CD1c-positive myeloid dendritic cell (primary cell): ENCODE results near the gene KNCN.
A peak's percentile ranks its signal among the peaks of the same experiment; 100 is the strongest.

Experiments
- DNase-seq: peaks from one replicate; pipeline ENCODE4 v3.0.0-alpha.2; 2016; ENCODE audit errors: extremely low spot score

KNCN gene

DNA sequence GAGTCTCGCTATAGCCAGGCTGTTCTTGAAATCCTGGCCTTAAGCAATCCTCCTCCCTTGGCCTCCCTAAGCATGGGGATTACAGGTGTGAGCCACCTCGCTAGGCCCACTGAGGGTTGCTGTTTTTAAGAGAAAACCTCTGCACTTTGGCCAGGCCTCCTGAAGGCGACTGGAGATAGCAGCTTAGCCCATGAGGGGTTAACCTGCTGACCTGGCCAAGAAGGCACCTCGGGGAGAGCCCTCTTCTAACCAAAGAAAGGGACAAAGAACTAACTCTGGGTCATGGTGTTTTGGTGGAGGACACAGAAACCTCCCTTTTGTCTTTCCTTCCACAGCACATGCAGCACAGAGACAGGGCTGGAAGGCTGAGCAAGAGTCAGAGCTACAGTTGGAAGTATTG lies 17.7 kb upstream of the KNCN start:
- DNase-seq: no peak

DNA sequence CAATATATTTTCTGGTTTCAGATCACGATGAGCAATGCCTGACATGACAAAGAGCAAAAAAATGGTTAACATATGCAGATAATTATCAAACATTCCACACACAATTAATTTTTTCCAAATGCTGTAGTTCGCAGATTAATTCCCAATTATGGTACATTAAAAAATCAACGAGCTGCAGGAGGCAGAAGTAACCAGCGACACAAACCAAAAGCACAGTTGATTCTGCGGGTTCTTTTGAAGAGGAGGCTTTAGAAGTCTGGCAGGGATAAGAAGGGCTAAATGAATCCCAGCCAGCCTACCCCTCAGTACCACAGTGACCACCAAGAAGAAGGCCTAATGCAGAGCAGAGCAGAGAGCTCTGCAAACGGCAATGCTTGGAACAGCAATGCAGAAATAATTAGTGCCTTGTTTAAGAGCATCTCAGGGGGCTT lies 17.0 kb upstream of the KNCN start:
- DNase-seq: no peak

- DNase-seq: no peak
These were observed 11.9 kb upstream of the KNCN start for GRCh38 chr1:46563341-46563740.

GRCh38 chr1:46562498-46562897 lies 11.1 kb upstream of the KNCN start:
- no peak for DNase-seq

DNA sequence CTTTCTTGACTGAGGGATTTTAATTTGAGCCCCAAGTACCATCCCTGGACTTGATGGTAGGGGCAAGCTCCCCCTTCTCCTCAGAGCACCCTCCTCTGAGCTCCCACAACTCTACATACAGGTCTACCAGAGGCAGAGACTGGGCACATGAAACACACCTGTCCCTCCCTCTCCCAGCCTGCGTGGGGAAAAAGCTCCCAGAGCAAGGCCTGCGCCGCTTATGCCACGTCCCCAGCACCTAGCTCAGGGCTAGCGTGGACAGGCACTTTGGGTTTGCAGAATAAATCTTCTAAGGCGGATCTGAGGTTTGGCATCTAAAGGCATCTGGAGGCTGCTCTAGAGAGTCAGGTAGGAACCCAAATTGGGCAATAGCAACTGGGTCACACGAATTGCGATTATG lies 7.5 kb upstream of the KNCN start:
- DNase-seq: no peak

DNA sequence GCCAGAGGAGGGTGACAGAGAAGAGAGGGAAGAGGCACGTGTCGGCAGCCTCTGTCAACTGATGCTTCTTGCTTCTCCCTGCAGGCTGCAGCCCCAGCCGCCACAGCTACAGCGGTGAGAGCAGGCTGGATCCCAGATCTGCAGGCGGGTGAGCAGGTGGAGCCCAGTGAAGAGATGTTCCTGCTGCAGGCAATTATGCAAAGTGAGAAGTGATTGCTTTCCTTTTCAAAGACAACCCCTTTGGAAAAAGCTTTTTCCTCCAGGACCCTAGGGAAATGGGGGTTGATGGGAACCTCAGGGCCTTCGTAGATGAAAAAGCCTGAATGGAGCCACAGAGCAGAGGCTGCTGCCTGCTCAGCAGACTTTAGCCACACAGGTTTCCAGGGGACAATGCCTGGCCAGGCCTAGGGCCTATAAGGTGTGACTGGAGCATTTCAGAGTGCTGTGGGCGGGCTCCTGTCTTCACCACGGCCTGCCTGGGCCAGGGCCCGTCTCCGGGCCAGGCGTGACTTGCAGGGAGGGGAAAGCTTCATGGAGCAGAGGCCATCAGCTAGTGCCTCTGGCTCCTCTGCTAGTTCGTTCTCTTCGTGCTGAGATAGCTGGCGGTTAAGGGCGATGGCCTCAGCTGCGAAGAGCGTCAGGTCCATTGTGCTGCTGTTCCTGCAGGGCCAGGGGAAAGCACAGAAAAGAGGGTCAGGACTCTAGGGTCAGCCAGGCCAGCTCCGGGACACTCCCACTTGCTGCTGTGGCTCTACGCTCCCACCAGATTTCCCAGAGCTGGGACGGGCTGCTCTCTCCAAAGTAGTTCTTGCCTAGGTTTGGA lies 6.9 kb upstream of the KNCN start:
- no peak for DNase-seq

GRCh38 chr1:46557403-46557802 lies 6.0 kb upstream of the KNCN start:
- peak; percentile 28 for DNase-seq

DNA sequence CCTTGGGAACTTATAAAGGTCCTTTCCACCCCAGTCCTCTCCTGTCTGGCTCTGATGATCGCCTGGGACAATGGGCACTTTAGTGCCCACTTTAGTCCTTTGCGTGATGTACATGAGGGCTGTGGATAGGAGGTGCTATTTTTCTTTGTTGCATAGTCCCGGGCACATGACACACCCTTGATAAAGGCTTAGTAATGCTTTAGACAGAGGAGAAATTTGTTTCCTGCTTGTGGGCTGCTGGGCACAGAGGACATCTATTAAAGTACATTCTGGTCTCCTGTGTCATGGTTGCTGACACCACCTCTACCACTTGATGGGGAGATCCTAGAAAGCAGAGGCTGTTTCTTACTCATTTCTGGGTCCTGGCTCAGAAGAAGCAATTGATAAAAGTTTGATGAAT lies 5.4 kb upstream of the KNCN start:
- DNase-seq: no peak

GRCh38 chr1:46555826-46556619 lies 4.6 kb upstream of the KNCN start:
- DNase-seq: no peak

DNA sequence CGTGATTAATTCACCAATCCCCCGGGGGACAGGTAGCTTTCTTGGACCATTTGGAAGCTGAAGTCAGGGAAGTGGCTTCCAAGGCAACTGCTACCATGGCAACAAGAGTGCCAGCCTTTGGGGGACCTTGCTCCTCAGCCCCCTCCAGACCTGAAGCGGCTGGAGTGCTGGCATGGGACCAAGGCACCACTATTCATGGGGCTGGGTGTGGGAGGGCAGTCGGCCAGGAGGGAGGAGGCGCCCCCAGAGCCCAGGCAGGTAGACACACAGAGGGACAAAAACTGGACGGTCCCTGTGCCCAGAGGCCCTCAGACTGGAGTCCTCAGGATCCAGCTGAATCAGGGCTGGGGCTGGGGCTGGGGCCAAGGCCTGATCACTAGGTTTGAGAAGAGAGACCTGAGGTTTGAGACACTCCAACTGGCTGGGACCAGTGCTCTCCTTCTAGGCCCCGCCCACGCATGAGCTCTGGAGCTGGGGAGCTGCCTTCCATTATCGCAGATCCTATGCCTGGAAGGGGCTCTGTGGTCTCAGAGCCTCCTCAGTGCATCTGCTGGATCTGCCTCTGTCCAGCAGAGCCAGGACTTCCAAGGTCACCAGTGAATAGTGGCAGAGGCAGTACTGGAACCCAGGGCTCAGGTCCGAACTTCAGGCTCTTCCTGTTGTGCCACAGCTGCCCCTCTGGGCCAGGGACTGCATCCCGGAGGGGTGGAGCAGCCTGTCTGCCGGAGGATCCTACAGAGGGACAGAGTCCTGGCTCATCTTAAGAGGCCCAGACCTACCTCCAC lies 3.3 kb upstream of the KNCN start:
- DNase-seq: no peak

GRCh38 chr1:46554236-46554596 lies 2.8 kb upstream of the KNCN start:
- DNase-seq: no peak

DNA sequence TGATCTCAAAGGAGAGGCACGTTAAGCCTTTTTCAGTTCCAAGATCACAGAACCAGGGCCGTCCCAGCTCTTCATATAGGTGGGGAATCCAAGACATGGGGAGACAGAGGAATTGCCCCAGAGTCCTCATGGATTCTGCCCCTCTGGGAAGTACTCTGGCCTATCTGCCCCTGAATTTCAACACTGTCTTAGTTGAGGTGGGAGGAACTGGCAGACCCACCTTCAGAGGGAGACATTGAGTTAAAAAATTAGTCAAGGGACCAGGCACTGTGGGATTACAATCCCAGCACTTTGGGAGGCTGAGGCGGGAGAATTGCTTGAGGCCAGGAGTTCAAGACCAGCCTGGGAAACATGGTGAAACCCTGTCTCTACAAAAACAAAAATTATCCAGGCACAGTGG lies 2.1 kb upstream of the KNCN start:
- DNase-seq: no peak

DNA sequence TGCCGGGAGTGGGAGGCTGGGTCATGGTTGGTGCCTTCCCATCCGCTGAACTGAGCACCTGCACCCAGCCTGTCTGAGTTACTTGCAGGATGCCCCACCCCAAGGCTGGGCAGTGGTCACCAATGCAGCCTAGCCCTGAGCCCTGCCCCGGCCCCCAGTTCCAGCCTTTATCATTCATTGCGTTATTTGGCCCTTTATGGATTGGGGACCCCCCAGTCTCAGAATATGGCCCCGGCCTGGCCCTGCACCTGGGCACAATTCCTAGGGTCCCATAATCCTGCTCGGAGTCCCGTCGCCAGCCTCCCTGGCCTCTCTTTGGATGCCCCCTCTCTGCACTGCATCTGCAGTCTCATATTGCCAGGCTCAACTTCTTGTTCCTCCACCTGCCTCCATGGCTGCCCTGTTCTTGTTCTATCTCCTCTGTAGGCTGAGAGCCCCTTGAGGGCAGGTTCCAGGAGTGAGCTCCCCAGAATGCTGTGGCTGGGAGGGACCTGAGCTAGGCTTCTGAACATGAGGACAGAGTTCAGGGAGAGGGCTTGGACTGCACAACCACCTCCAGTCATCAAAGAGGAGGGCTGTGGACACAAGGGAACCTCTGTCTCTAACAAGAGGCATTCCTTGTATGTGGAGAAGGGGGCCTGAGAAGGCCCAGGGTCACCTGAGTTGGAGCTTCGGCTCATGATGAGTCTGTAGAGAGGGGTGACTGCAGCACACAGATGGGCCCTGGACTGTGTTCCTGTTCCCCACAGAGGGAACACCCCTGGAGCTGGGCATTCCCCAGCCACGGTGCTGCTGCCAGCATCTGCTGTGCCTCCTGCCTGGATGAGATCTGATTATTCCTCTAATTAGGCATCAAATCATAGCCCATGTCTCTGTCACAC lies 1.1 kb upstream of the KNCN start:
- DNase-seq: no peak

DNA sequence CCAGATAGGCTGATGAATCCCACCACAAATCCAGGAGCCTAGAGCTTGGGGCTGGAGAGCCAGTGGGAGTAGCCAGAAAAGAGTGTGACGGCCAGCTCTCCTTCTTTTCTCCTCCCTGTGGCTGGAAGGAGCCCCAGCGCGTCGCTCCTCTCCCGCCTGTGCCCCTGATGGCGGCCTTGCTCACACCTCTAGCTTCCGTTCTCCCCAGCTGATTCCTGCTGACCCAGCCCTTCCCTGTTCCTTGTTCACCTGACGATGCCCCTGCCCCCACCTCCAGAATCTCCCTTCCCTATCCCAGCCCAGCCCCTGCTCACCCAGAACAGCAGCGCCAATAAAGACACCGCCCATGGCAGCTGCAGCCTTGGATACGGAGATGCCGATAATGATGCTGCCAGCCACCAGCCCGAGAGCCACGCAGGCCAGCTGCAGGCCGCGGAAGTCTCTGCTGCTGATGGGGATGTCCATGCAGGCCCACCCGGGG lies 656 bp downstream of the KNCN start:
- DNase-seq: no peak

GRCh38 chr1:46549697-46550681 lies 1.5 kb downstream of the KNCN start:
- DNase-seq: peak; percentile 5

- DNase-seq: peak; percentile 24
These were observed 3.7 kb downstream of the KNCN start for GRCh38 chr1:46547481-46548383.

- DNase-seq: no peak
These were observed 5.2 kb downstream of the KNCN start for GRCh38 chr1:46546210-46546609.

- no peak for DNase-seq
These were observed 5.7 kb downstream of the KNCN start for GRCh38 chr1:46545784-46546183.
